HG02571 (cell line): ENCODE results near the gene SMIM44.
"Not testable (repeated sequence)": the region's sequence is repeated elsewhere in the genome, so short reads cannot be mapped to it uniquely, and the experiment has no call there.

Experiments
- ATAC-seq: cut with Tn5 transposase; IDR thresholded peaks from one replicate; pipeline ENCODE4 v1.9.1; 2021; ENCODE audit warnings: mild to moderate bottlenecking, moderate library complexity; ENCODE audit not compliant: unreplicated experiment

Gene SMIM44

DNA sequence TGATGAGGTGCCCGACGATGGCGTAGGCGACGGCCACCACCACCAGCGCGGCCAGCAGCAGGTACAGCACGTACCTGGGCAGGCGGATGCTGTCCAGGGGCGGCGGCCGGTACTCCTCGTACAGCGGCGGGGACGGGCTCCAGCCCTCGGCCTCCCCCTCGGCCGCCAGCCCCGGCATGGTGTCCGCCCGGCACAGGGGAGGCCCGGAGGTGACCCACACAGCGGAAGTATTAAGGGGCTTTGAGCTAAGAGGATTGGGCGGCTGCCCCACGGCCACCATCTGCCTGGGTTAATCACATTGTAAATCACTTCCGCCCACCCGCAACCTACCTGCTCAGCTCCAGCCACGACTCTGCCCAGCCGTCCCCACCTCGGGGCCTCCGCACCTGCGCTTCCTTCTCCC lies at the start of gene SMIM44:
TSS of gene SMIM44 (minus strand) at position 216 of the 403 bp plus-strand sequence. CDS start at position 178, 38 bp downstream.
- ATAC-seq = no peak

DNA sequence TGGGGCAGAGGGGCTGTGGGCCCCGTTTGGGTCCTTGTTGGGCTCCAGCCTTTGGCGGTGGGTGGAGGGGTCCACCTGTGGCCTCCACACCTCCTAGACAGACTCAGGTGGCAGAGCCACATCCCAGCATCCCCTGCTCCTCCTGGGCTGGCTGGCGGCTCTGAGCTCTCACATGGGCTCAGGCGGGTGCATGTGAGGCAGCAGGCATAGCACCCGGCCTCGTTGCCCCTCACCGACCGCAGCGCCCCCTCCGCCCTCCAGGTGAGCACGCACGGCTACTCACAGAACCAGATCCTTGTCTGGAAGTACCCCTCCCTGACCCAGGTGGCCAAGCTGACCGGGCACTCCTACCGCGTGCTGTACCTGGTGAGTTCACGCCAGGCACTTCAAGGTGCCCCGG lies 49.8 kb upstream of the SMIM44 start:
- ATAC-seq = no peak

DNA sequence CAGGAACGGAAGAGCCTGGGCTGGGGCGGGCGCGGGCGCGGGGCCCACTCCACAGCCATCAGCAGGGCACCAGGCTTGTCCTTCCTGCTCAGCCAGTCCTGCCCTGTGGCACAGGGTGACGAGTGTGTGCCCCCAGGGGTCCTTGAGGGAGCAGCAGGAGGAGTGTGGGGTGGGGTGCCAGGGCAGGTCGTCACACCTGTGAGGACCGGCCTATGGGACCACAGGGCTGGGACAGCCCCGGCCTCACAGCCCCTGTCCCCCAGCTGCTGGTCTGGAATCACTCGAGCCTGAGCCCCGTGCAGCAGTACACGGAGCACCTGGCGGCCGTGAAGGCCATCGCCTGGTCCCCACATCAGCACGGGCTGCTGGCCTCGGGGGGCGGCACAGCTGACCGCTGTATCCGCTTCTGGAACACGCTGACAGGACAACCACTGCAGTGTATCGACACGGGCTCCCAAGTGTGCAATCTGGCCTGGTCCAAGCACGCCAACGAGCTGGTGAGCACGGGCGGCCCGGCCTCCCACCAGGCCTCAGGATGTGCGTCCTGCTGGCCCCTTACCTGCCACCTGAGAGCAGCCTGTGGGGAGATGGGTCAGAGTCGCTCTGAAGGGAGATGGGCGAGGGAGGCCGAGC lies 49.0 kb upstream of the SMIM44 start:
- no peak for ATAC-seq

DNA sequence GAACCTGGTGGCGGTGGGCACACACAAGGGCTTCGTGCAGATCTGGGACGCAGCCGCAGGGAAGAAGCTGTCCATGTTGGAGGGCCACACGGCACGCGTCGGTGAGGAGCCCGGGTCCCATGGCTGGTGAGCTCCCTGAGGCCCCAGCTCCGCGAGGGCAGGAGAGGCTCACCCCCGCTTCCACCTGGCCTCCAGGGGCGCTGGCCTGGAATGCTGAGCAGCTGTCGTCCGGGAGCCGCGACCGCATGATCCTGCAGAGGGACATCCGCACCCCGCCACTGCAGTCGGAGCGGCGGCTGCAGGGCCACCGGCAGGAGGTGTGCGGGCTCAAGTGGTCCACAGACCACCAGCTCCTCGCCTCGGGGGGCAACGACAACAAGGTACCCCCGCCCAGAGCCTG lies 48.5 kb upstream of the SMIM44 start:
- ATAC-seq = no peak

DNA sequence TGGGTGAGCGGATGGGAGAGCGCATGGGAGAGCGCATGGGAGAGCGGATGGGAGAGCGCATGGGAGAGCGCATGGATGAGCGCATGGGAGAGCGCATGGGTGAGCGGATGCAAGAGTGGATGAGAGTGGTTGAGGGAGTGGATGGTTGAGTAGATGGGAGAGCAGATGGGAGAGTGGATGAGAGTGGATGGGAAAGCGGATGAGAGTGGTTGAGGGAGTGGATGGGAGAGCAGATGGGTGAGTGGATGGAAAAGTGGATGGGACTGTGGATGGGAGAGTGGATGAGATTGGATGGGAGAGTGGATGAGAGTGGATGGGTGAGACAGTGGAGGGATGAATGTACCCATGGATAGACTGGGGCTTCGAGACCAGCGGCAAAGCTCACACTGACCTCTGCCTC lies 47.1 kb upstream of the SMIM44 start:
- ATAC-seq = no peak

DNA sequence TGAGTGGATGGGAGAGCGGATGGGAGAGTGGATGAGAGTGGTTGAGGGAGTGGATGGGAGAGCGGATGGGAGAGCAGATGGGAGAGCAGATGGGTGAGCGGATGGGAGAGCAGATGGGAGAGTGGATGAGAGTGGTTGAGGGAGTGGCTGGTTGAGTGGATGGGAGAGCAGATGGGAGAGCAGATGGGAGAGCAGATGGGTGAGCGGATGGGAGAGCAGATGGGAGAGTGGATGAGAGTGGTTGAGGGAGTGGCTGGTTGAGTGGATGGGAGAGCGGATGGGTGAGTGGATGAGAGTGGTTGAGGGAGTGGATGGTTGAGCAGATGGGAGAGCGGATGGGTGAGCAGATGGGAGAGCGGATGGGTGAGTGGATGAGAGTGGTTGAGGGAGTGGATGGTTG lies 46.1 kb upstream of the SMIM44 start:
- not testable (repeated sequence) for ATAC-seq

DNA sequence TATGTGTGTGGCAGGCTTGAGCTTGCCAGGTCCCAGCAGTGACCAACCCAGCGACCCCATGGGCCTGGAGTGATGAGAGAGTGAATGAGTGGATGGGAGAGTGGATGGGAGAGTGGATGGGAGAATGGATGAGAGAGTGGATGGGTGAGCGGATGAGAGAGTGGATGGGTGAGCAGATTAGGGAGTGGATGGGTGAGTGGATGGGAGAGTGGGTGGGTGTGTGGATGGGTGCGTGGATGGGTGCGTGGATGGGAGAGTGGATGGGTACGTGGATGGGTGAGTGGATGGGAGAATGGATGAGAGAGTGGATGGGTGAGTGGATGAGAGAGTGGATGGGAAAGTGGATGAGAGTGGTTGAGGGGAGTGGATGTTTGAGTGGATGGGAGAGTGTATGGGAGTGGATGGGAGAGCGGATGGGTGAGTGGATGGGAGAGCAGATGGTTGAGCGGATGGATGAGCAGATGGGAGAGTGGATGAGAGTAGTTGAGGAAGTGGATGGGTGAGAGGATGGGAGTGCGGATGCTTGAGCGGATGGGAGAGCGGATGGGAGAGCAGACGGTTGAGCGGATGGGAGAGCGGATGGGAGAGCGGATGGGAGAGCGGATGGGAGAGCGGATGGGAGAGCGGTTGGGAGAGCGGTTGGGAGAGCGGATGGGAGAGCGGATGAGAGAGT lies 45.4 kb upstream of the SMIM44 start:
- ATAC-seq = no peak

DNA sequence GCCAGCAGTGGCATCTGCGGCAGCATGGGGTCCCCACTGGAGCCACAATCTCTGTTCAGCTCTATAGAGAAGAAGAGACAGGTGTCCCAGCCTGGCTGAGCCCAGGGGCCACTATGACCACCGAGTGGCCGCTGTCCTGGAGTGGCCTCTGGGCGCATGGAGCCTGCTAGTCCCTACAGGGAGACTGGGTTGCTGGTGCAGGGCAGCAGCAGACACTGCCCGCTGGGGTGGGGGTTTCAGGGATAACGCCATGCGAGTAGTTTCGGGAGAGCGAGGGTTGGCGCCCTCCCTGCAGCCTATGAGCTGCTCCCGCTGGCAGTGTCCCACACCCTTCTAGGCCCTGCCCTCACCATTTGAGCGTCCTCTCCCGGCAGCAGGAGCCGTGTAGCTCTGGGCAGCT lies 44.8 kb upstream of the SMIM44 start:
- no peak for ATAC-seq

DNA sequence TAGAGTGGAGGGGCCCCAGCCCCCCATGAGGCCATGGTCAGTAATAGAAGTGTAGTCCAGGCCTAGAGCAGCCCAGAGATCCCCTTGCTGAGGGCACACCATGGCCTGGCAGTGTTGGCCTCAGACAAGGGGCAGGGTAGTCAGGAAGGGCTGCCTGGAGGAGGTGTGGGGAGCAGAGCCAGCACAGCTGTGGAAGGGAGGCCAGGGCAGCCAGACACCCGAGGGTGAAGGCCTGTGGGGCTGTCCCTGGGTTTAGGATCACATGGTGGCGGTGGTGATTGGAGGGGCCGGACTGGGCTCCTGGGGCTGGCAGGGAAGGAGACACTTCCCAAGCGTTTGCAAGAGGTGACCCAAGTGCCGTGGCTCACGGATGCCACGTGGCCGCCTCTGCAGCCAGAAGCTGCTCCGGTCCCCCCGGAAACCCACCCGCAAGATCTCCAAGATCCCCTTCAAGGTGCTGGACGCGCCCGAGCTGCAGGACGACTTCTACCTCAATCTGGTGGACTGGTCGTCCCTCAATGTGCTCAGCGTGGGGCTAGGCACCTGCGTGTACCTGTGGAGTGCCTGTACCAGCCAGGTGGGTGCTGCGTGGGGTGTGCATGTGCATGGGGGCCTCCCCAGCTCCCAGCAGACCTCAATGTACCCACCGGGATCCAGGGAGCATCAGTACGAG lies 44.1 kb upstream of the SMIM44 start:
- no peak for ATAC-seq

DNA sequence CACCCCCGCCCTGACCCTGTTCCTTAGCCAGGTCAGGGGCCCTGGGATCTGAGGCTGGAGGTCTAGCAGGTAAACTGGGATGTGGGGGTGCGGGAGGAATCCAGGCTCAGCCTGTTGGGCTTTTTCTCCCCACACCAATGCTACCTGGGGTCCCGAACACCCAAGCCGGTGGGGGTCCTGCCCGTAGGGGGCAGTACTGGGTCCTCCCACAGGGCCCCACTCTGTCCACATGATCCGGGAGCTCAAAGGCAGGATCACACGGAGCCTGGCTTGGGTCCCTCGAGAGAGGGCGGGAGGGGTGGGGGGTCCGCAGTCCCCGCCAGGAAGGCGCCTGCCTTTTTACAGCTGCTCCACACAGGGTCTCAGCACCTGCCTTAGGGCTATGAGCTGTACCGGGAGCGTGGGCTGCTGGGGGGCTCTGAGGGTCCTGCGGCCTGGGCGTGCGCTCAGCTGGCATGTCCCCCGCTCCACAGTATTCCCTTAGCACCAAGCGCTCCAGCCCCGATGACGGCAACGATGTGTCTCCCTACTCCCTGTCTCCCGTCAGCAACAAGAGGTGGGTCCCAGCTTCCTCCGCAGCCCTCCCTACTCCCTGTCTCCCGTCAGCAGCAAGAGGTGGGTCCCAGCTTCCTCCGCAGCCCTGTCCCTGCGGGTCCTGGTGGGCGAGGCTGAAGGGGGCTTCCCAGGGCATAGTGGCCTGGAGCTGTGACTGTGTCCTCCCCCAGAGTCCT lies 43.4 kb upstream of the SMIM44 start:
- ATAC-seq = no peak

DNA sequence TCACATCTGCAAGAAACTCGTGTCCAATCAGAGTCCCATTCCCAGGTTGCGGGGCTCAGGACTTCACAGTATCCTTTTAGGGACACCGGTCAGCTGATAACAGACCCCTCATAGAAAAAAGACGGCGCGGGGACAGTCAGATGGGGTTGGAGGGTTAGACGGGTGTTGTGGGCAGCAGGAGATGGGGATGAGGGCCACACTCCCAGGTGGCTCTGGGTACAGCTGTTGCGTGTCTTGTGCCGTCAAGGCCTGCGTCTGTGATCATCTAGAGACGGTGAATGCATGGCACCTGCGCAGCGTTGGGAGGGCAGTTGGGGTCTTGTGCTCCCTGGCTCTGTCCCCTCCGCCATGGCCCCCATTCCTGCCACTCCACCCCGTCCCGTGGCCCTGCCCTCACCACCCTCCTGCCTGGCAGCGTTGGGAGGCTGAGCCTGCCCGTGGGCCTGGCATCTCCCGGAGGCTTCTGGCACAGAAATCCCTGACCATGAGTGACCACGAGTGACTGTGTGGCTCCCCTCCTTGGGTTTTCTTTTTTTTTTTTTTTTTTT lies 41.7 kb upstream of the SMIM44 start:
- ATAC-seq = no peak

DNA sequence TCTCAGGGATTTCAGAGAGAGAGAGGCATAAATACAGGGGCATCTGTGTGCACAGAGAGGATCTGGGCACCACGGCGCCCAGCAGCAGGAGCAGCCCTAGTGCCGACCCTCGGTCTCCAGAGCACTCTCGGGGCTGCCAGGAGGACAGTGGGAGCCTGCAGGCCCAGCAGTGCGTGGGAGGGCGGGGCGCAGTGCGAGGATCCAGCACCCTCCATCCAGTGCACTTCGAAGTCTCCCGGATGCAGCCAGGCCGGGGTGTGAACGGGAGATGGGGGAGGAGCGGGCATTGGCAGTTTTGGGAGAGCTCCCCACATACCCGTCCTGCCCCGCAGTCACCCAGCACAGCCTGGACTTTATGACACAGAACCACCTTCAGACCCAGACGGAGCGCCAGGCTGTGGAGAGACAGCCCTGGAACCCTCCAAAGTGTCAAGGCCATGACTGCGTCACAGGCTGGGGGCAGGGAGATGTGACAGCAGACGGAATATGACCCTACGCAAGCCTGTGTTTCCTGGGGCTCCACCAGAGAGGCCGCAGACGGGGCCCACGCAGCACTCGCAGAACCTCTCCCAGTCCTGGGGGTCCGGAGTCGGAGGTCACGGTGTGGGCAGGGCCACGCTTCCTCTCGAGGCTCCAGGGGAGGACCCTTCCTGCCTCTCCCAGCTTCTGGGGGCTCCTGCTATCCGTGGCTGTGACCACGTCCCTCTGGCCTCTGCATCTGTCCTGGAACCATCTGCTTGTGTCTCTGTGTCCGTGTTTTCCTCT lies 41.0 kb upstream of the SMIM44 start:
- no peak for ATAC-seq

DNA sequence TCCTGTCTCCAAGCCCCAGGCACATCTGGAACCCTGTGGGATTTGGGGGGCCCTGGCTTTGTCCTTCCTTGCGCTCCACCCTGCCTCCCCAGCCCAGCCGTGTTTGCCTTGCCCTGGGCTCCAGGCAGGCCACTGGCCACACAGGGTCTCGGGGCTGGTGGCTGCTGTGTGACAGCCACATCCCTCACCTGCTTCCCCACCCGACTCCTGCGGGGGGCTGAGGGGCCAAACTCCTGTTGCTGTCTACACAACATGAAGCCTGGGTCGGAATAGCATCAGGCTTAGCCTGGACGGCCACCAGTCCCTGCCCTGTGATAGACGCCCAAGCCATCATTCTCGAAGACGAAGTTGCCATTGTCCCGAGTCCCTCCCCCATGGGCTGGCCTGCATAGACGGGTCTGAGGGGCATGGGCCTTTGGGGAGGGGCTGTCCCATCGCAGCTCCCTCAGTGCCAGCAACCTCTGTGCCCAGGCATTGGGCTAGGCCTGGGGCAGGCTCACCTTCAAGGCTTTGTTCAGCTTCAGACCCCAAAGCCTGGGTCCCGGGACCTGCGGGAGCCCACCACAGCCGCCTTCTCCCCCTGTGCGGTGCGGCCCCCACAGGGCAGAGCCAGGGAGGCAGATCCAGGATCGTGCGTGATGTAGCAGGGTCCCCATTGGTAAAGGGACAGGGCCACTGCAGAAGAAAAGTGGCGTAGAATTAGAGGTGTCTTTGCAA lies 40.3 kb upstream of the SMIM44 start:
- ATAC-seq = no peak

DNA sequence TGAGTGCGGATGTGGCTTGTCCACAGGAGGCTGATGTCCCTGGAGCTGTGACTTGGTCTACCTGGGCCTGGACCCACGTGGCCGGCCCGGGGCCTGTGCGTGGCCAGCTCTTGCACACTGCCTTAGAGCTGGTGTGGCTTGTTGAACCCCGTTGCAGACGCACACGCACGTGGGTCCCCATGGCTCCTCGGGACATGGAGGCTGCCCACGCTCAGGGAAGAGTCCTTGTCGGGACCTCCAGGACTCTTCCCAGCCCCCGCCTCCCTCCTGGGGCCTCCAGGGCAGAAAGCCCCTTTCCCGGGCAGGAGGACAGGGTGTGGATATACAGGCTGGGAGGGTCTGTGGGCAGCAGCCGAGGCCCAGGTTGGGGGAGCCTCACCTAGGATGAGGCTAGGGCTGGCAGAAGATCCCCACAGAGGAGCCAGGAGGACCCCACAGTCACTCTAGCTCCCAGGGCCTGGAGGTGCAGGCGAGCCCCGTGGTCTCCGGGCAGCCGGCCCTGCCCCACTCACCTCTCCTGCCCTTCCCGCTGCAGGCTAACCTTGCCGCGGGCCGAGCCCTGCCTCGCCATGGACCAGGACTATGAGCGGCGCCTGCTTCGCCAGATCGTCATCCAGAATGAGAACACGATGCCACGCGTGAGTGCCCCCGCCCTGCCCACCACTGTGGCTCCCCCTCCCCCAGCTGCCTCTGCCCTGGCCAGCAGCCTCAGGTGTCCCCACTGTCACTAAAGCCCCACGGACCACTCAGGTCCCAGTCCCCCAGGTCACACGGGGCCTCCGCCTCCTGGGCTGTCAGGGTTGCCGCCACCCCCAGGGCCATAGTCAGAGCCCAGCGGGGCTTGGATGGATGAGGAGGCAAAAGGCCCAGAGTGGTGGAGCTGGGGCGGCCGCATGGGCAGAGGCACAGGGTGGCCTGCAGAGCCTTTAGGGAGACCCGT lies 39.5 kb upstream of the SMIM44 start:
- no peak for ATAC-seq

DNA sequence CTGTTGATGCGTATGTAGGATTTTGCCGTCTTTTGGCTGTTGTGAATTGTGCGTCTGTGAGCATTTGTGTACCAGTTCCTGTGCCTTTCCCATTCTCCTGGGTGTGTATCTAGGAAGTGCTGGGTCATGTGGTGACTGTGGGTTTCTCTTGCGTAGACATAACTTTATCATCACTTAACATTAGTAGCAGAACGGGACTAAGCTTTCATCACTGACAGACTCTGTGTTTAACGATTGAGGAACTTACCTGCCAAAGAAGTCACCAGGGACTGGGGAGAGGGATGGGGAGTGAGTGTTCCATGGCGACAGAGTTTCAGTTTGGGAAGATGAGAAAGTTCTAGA lies 37.8 kb upstream of the SMIM44 start:
- no peak for ATAC-seq

DNA sequence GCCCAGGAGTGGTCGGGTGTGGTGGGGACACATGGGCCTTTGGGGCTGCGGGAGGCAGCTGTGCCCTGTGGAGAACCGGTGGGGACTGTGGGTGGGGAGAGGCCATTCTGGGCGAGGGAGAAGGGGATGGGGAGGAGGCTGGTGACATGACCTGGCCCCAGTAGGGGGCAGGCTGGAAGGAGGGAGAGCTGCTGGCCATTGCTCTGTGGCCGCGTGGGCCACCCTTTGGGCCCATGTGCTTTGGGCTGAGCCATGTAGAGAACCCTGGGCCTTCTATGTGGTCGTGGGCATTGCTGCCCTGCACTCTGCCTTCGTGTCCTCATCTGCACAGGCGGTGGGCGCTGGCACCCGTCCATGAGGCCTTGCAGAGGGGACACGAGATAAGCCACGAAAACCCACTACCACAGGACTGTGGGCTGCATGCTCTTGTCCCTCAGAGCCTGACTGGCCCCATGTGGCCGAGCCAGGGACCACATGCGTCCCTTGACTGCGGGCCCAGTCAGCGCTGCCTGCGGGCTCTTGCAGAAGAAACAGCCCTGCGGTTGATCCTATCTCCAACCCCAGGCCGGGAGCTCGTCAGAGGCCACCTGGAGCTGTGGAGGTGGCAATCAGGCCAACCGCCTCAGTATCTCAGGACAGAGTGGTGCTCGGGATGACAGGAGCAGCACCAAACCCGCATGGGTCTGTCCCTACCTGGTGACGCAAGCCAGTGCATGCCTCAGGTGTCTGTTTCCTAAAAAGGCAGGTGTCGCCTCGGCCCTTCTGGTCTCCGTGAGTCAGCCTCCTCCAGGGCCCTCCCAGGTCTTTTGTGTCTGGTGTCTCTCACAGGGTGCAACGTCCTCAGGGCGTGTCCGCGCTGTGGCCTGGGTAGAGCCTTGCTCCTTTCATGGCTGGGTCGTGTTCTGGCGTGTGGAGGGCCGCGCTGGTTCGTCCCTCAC lies 37.2 kb upstream of the SMIM44 start:
- ATAC-seq = no peak

DNA sequence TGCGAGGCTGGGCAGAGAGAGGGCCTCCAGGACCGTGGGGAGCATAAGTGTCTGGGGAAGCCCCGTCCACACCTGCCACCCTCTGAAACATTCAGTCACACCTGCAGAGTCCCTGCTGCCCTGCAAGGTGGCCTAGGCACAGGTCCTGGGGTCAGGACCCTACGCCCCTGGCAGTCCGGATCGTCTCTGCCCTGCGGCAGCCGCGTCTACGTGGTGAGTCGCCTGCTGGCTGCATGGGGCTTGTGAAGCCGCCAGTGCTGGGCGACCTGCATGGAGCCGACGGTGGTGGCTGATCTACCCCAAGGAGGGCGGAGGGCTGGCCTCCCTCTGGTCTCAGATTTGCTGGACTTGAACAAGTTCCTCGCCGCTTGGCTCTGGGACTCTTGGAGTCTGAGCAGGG lies 35.9 kb upstream of the SMIM44 start:
- no peak for ATAC-seq

DNA sequence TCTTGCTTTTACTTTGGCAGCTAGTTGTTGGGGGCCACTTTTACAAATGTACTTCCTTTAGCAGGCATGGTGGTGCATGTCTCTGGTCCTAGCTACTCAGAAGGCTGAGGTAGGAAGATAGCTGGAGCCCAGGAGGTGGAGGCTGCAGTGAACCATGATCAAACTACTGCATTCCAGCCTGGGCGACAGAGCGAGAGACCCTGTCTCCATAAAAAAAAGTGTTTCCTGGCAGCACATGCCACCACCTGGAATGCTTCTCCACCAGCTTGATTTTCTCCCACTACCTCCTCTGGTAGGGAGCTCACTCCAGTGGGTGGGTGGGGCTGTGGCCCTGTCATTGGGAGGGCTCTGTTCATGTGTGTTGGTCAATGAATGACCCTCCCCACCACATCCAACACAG lies 35.4 kb upstream of the SMIM44 start:
- no peak for ATAC-seq
